COLO829 (cell line): ENCODE results near the gene BCAR3.

Source experiments
- DNase-seq: peaks from one replicate; pipeline ENCODE4 v3.0.0; 2012; ENCODE audit warnings: low spot score

Gene BCAR3

GRCh38 chr1:93576746-93577145 lies 104.9 kb downstream of the BCAR3 start:
- DNase-seq = no peak

- DNase-seq = no peak
Observed at GRCh38 chr1:93576346-93576745, 105.3 kb downstream of the BCAR3 start.

GRCh38 chr1:93575621-93576284 lies 105.9 kb downstream of the BCAR3 start:
- DNase-seq = no peak

GRCh38 chr1:93574991-93575390 lies 106.6 kb downstream of the BCAR3 start:
- DNase-seq = no peak

GRCh38 chr1:93574511-93574910 lies 107.1 kb downstream of the BCAR3 start:
- DNase-seq = no peak

GRCh38 chr1:93573940-93574469 lies 107.6 kb downstream of the BCAR3 start:
- DNase-seq = no peak

- no peak for DNase-seq
Observed at GRCh38 chr1:93571623-93572310, 109.9 kb downstream of the BCAR3 start.

- no peak for DNase-seq
Observed at GRCh38 chr1:93569489-93569888, 112.1 kb downstream of the BCAR3 start.

- DNase-seq = peak; percentile 19
Observed at GRCh38 chr1:93567255-93567918, 114.2 kb downstream of the BCAR3 start.

GRCh38 chr1:93566227-93566626 lies 115.4 kb downstream of the BCAR3 start:
- no peak for DNase-seq

GRCh38 chr1:93565496-93566206 lies 116.0 kb downstream of the BCAR3 start:
- DNase-seq = no peak

- no peak for DNase-seq
Observed at GRCh38 chr1:93559695-93560094, 121.9 kb downstream of the BCAR3 start.

- DNase-seq = no peak
Observed at GRCh38 chr1:93559045-93559444, 122.6 kb downstream of the BCAR3 start.

- no peak for DNase-seq
Observed at GRCh38 chr1:93556291-93556690, 125.3 kb downstream of the BCAR3 start.

- DNase-seq = no peak
Observed at GRCh38 chr1:93554883-93555872, 126.5 kb downstream of the BCAR3 start.

- DNase-seq = peak; percentile 9
Observed at GRCh38 chr1:93553886-93554490, 127.6 kb downstream of the BCAR3 start.

- DNase-seq = peak; percentile 72
Observed at GRCh38 chr1:93552741-93553455, 128.7 kb downstream of the BCAR3 start.

GRCh38 chr1:93549811-93550210 lies 131.8 kb downstream of the BCAR3 start:
- no peak for DNase-seq

GRCh38 chr1:93549131-93549530 lies 132.5 kb downstream of the BCAR3 start:
- DNase-seq = no peak
